DMS 273 treated with DMSO at 0.1 percent for 48 hours (cell line): Measurements from ENCODE around the gene COPB2.
"Not testable (repeated sequence)": the region's sequence is repeated elsewhere in the genome, so short reads cannot be mapped to it uniquely, and the experiment has no call there.

Experiments used
- DNase-seq: peaks from one replicate; lab custom pipeline; 2025; lab: John Stamatoyannopoulos, UW

The COPB2 gene

DNA sequence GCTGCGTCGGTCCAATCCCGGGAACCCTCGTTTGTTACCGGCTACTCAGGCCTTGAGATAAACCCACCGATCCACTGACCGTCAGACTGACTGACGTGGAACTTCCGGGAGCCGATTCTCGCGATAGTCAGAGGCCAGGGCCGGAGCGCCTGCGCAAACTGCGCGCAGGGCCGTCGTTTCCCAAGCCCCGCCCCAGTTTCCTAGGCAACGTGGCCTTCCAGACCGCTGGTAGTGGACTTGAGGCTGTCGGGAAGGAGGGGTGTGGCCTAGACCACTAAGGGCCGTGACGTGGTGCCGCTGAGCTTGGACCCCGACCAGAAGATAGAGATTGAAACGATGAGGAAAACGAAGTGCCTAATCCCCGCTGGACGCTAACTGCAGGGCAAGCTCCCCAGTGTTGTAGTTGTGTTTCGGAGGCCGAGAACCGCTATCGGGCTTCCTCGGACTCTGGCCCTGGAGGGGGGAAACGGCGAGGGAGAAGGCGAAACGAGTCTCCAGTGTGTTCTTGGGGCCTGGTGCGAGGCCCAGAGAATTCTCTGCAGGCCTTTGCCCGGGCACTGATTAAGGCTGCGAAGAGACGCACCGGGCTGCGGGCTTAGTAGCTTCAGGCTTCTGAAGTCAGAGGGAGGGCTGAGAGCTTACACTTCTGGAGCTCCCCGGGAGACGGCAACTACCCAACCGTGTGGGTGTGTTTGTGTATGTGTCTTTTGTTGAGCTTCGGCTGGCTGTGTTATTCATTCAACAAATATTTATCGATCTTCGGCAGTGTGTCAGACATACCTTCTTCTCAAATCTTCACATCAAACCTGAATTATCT, at the start of gene COPB2:
COPB2 (minus strand) TSS at position 96 of the 817 bp plus-strand sequence. CDS start 97 bp downstream, outside the sequence.
- peak; percentile 98 for DNase-seq

DNA sequence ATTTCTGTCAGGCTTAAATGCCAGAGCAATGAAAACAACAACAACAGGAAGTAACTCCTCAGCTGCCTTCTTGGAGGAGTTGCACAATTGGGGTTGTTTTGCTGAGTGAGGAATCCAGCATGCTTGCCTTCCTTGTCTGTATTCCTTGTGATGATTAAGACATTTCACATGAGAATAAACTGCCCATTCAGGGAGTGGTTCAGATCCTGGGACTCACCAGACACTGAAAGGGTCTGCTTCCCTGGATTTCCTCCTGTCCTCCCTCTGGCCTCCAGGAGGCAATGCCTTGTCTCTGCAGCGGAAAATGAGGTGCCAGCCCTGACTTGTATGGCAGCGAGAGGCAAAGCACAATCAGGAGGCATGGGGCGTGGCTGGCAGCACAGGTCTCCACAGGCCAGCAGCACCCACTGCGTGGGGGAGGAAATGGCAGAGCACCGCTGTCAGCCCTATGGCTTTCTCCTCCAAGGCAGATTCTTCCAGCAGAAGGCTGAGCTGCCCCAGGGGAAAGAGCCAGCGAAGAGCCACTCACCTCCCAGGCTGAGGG, 45.4 kb upstream of the COPB2 start:
- DNase-seq: no peak

DNA sequence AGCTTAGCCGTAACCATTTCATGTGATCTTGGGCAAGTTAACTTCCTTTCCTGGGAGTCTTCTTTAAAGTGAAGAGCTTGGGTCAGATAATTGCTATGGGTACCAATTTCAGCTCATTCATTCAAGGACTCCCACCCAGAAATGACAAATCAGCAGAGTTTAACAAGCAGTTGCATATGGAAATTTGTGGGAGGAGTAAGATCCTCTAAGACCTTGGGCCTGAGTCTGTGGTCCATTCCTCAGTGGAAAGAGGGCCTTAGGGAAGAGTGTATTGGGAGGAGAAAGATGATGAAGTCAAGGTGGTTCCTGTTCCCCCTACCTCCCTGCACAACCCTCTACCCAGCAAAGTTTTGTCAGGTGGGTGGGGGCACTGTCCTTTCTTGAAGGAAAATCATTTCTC, 44.8 kb upstream of the COPB2 start:
- no peak for DNase-seq

DNA sequence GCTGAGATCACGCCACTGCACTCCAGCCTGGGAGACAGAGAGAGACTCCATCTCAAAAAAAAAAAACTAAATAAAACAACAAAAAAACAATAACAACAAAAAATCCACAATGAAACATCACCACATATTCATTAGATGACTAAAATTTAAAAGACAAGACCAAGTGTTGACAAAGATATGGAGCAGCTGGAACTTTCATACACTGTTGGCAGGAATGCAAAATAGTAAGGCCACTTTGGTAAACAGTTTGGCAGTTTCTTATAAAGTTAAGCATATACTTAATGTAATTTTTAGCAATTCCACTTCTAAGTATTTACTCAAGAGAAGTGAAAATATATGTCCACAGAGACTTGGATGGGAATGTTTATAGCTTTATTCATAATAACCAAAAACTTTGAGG, 43.6 kb upstream of the COPB2 start:
- DNase-seq: no peak

DNA sequence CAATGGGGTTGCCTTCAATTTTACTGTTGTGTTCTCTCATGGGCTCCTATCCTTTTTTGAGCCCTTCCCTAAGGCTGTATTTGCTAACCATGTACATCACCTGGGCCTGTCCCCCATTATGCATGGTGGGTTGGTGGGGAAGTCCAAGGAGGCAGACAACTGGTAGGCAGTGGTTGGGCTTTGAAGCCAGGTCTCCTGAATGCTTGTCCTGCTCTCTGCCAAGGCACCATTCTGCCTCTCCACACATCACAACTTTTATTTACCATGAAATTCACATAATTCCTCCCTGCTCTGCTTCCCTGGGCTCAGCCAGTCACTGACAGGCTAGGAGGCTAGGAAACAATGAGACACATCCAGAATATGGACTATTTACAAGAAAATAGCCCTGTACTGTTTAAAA, 41.0 kb upstream of the COPB2 start:
- DNase-seq: no peak

DNA sequence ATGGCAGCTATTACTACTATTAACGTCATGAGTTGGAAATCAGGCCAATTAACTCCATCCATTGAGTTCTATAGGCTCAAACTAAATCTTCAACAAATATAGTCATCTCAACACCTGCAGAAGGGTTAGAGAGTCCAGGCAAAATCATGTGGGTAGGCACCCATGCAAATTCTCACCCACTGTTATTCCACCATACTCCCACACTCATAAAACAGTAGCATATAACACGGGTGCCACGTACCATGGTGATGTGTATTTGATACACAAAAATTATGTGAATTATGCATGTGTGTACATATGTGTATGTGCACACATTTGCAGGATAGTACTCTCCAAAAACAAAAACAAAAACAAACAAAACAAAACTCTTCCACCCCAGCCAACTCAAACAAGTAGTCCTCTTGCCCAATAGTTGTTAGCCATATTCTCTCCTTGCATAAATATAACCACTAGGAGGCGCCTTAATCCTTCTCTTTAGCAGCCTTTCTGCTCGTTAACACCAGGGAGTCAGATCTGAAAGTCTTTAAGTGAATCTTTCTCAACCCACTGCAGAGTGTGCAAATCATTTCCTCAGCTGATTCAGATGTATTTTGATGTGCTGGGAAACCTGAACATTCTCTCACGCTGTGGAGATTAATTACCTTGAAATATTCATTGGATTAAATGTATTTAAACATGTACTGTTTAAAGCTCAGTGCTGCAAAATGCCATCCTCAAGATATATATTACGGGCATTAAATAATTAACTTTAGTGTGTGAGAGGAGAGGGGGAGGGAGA, 38.0 kb upstream of the COPB2 start:
- peak; percentile 77 for DNase-seq

DNA sequence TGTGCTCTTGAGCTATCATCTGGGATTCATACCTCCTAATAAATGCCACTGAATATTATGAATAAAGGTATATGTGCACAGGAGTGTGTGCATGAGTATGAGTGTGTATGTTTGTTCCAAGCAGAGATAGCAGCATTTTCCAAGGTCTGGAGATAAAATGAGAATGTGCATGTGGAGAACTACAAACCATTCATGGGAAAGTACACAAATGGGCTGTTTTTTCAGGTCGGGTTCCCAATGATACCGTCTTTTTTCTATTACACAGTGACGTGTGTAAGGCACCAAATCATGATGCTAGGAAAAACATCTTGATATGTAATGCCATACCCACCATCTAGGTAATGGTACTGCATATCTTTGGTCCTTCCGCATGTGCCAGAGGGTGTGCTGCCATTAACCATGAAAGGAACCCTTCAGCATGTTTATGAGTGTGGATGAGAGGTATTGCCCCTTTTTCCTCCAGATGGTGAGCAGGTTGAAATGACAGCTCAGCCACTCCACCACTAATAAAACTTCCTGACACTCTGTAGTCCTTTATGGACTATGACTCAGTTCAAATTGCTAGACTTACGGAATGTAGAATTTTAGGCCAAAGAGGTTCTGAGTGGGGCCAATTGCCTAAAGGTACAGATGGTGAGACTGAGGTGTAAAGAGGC, 36.4 kb upstream of the COPB2 start:
- DNase-seq: no peak

DNA sequence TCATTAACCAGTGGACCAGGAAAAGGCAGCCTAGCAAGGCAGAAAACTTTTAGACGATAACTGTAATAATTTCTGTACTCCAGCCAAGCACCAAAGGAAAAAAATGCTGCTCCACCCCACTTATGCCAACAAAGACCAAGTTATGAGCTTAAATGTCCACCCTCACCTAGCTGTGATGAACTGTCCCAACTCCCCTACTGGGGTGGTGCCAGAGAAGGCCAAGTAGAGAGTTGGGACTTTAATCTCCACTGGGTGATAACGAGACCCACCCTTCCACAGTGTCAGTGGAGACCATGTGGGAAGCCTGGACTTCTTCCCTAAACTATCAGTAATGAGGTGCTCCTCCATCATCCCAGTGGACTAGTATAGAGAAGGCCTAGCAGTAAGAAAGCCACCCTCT, 33.8 kb upstream of the COPB2 start:
- no peak for DNase-seq

DNA sequence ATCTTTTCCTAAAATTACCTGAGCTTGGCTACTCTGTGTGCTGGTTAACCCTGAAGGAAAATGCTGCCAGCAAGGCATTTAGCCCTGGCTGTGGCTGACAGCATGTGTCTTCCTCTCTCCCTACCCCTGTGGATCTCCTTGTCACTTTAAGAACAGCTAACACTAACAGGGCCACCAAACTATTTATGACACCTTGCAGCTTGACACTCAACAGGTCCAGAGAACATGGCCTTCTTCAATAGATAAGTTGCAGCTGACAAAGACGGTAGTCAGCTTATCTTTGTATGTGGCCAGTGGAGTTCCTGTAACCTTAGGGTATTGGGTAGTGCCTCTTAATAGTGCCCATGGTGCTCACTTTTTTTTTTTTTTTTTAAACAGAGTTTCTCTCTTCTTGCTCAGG, 32.0 kb upstream of the COPB2 start:
- DNase-seq: no peak

DNA sequence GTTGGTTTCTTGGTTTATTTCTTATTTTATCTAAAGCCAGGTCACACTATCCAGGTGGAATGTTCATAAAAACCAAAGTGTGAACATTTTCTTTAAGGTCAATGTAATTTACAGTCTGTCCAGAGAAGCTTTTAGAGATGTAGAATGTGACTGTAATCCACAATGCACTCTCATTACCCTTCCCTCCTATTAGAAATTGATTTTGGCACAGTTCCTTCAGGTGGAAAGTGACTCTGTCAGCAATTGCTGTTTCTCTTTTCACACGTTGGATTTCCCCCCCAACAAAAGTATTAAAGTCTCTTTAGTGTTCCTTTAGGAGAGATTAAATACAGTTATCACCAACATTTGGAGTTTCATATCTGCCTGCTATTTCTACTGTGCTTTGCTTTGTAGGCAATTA, 31.6 kb upstream of the COPB2 start:
- no peak for DNase-seq

DNA sequence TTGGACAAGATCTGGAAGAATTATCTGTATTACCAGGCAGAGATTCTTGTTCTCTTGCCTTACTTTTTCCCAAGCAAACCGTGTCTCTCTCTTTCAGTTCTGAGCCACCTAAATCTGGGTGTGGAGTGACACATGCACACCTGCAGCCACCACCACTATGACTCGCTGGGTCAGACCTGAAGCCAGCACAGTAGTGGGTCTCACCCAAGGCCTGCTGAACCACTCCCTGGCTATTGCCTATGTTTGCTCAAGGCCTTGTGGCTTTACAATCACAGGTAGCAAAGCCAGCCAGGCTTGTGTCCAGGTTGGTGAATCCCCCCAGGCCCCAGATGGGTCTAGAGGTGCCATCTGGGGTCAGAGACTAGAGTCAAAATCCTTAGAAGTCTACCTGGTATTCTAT, 28.7 kb upstream of the COPB2 start:
- no peak for DNase-seq

DNA sequence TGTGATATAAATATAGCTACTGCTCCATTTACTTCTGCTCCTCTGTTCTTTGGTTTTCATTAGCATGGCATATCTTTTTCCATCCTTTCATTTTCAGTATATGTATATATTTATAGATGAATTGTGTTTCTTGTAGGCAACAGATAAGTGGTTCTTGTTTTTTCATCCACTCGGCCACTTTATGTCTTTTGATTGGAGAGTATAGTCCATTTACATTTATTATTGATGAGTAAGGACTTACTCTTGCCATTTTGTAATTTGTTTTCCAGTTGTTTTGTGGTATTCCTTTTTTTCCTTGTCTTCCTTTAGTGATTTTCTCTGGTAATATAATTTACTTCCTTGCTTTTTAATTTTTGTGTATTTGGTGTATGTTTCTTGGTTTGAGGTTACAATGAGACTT, 26.8 kb upstream of the COPB2 start:
- no peak for DNase-seq

DNA sequence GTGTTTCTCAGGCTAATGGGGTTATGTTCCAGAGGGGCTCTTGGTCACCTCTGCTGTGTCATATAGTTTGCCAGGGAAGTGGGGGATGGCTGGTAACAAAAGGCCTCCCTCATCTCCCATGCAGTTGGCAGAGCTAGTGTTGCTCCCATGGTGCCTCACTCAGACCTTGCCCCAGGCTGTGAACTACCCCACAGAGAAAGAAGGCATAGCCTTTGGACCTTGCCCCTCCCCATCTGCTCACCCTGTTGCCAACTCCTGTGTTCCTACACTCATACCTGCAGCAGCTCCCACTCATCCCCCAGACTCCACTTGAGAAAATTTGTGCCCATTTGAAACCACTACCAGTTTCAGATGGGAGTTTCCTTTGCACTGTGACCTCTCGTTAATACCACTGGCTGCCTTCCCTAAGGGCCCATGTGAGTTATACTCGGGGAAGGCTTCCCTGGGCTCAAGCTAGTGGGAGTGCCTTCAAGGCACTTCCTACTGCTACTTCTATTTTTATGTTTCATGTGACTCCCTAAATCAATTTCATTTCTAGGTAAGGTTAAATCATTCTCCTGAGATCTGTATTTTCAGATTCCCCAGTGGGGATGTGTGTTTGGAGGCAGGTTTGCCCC, 25.3 kb upstream of the COPB2 start:
- no peak for DNase-seq

DNA sequence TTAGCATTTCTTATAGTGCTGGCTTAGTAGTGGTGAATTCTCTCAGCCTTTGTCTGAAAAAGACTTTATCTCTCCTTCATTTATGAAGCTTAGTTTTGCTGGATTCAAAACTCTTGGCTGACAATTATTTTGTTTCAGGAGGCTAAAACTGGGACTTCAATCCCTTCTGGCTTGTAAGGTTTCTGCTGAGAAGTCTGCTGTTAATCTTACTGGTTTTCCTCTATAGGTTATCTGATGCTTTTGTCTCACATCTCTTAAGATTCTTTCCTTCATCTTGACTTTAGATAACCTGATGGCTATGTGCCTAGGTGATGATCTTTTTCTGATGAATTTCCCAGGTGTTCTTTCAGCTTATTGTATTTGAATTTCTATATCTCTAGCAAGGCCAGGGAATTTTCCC, 23.4 kb upstream of the COPB2 start:
- not testable (repeated sequence) for DNase-seq

DNA sequence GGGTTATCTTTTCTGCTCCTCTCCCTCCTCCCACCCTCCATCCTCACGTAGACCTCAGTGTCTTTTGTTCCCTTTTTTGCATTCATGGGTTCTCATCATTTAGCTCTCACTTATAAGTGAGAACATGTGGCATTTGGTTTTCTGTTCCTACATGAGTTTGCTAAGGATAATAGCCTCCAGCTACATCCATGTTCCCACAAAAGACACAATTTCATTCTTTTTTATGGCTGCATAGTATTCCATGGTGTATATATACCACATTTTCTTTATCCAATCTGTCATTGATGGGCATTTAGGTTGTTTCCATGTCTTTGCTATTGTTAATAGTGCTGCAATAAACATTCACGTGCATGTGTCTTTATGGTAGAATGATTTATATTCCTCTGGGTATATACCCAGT, 11.7 kb upstream of the COPB2 start:
- DNase-seq: not testable (repeated sequence)

DNA sequence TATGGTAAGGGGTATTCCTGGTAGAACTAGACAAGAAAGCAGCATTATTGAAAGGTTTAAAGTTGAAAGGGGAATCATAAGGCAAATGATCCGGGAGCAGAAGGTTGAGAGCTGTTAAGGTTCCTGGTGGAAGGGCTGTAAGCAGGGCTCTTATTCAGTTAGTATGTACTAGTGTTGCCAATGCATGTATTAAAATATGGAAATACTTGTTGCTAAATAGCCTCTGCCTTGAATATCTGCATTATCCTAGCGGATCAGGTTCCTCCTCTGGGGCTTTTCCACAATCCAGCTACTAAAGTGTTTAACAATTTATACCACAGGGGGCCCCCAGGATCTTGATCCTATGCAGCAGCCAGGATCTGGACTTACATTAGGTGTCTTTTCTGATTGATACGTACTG, 7.3 kb upstream of the COPB2 start:
- DNase-seq: no peak

DNA sequence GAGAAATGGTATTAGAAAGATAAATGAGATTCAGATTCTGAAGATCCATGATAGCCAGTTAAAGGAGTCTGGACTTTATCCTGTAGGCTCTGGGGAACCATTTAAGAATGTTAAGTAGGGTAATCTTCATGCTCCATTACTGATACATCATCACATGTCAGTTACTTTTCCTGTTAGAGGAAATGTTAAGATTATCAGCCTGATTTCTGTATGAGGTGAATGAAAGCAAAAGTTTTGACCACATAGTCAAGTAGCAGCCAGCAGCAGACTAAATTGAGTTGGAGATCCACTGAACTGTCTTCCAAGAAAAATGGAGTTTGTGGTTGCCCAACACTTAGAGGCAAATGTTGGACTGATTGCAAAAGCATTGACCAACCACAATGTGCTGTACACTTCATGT, 4.7 kb upstream of the COPB2 start:
- no peak for DNase-seq

DNA sequence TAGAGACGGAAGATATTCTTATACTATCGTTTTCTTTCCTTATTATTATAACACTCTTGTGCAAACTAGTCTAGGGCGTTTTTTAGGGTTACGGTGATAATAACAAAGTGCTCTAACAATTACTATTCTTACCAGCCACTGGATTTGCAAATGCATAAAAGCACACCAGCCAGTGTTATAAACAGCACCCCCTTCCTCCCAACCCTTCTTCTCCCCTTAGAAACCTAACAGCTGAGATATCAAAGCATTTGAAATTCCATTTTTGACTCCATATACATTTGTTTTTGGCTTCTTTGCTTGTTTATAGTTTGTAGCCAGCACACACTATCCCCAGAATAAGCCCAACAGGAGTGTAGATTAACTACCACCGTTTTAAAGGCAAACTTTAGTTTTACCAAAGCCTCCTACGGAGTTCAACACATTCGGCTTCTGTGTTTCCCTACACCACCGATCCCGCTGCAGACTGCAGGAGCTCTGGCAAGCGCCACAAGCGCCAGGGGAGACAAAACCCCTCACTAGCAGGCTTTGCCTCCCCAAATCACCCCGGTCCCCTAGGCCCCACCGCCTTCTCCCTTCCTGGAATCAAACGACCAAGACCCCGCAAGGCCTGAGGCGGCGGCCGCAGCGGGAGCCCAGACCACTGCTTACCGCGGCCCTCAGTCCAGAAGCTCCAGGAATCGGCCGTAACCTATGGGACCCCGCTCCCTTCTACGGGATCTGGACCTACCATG, 461 bp downstream of the COPB2 start:
- DNase-seq: no peak

DNA sequence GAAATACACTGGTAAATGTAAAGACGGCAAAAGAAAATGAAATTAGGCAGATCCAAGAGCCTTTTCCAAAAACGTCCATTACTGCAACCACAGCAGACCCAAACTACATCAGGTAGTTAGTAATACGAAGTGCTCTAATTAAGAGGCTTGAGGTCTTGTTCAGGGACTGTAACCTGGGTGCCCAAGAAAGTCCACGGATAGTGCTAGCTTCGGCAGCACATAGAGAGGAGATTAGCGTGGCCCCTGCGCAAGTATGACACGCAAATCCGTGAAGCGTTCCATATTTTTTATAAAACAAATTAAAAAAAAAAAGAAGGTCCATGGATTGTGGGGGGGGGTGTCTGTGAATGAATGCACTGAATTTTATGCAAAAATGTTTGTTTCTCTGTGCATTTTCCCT, 1.4 kb downstream of the COPB2 start:
- DNase-seq: no peak

DNA sequence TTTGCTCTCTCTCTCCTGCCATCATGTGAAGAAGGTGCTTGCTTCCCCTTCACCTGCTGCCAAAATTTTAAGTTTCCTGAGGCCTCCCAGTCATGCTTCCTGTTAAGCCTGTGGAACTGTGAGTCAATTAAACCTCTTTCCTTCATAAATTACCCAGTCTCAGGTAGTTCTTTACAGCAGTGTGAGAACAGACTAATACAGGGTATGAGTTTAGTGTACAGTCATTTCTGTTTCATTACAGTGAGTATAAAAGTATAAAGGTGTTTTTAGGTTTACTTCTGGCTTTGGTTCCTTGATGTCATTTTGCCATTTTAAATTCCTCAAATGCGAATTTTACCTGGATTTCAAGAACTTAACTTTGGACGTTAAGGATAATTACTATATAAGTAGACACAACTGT, 7.2 kb downstream of the COPB2 start:
- DNase-seq: not testable (repeated sequence)

DNA sequence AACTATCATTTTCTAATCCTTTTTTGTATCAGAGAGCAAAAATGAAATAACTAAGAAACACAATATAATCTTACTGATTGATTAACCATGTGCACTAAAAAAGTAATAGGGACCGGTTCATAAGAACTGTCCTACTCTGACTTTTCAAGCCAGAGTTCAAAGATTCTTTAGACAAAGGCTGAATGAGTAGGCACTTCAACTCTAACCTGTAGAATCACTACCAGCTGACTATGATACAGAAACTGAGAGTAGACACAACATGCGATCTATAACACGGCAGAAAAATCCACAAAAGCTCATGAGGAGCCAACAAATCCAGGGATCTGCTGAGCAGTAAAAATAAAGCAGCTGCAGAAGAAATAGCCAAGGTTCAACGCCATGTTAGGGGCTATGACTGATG, 8.9 kb downstream of the COPB2 start:
- no peak for DNase-seq
